Naive thymus-derived CD4-positive, alpha-beta T cell (primary cell): ENCODE data around the gene ETV6. TPM values are rescaled to one million over a fixed set of nuclear protein-coding genes. Genes with fewer than 3 reads are reported as not detected.

Experiments used
- ATAC-seq: fragments of 150-1000 bp; cut with Tn5 transposase; 2 replicates; pipeline ENCODE4 v1.10.0; 2021; ENCODE audit warnings: mild to moderate bottlenecking, moderate library complexity
- CTCF ChIA-PET: fragments of 350-600 bp; sonication (Branson Sonifier 250); formaldehyde crosslinking; loops from one replicate; lab custom pipeline; 2021; ENCODE audit warnings: antibody characterized with exemption; lab: Charles Lee
- POLR2A ChIA-PET: fragments of 350-600 bp; sonication (Branson Sonifier 250); formaldehyde crosslinking; loops from one replicate; lab custom pipeline; 2021; ENCODE audit warnings: antibody characterized with exemption, inconsistent platforms; lab: Charles Lee
- DNase-seq, 9 donors: peaks; one replicate each; pipeline versions ENCODE4 v3.0.0 to v3.0.0-alpha.2; 2020 to 2022; ENCODE audit warnings: mixed read lengths in 1 of 9
- H3K27ac ChIP-seq: one replicate; pipeline ENCODE4 v1.7.0; 2013; ENCODE audit warnings: mild to moderate bottlenecking, low read depth, low read length, moderate library complexity
- H3K27me3 ChIP-seq, 2 donors: one replicate each; pipeline ENCODE4 v1.7.0; 2013; ENCODE audit warnings: low read length in 2 of 2, mild to moderate bottlenecking in 2 of 2, moderate library complexity in 2 of 2; ENCODE audit not compliant: control insufficient read depth in 2 of 2, insufficient read depth in 2 of 2
- H3K36me3 ChIP-seq, 3 experiments: 1 replicate in 2 of 3; 2 replicates in 1 of 3; pipeline ENCODE4 v1.7.0; 2013; ENCODE audit warnings: low read length in 3 of 3, mild to moderate bottlenecking in 3 of 3, moderate library complexity in 1 of 3; ENCODE audit not compliant: insufficient read depth in 3 of 3, control insufficient read depth in 2 of 3
- H3K4me1 ChIP-seq, 2 donors: one replicate each; pipeline ENCODE4 v1.7.0; 2013; ENCODE audit warnings: low read length in 2 of 2, mild to moderate bottlenecking in 2 of 2, moderate library complexity in 1 of 2; ENCODE audit not compliant: control insufficient read depth in 2 of 2, insufficient read depth in 2 of 2
- H3K4me3 ChIP-seq: 2 replicates; pipeline ENCODE4 v1.7.0; 2013; ENCODE audit warnings: mild to moderate bottlenecking, low read length
- H3K9me3 ChIP-seq, 3 experiments: 1 replicate in 2 of 3; 2 replicates in 1 of 3; pipeline ENCODE4 v1.7.0; 2013; ENCODE audit warnings: low read length in 3 of 3; ENCODE audit not compliant: control insufficient read depth in 2 of 3
- H3K27ac Mint-ChIP-seq, 9 donors: one replicate each; pipeline ENCODE4 v1.8.0; 2020 to 2022; ENCODE audit warnings: mixed read lengths in 9 of 9, mild to moderate bottlenecking in 8 of 9, moderate library complexity in 5 of 9, inconsistent platforms in 2 of 9
- H3K27me3 Mint-ChIP-seq, 5 donors: one replicate each; pipeline ENCODE4 v1.8.0; 2021 to 2022; ENCODE audit warnings: mixed read lengths in 5 of 5, mild to moderate bottlenecking in 1 of 5
- H3K36me3 Mint-ChIP-seq, 5 donors: one replicate each; pipeline ENCODE4 v1.8.0; 2020 to 2022; ENCODE audit warnings: mixed read lengths in 5 of 5, mild to moderate bottlenecking in 3 of 5, inconsistent platforms in 1 of 5
- H3K4me1 Mint-ChIP-seq, 7 donors: one replicate each; pipeline ENCODE4 v1.8.0; 2020 to 2022; ENCODE audit warnings: mixed read lengths in 7 of 7, mild to moderate bottlenecking in 3 of 7, inconsistent platforms in 1 of 7
- H3K4me3 Mint-ChIP-seq, 10 donors: one replicate each; pipeline ENCODE4 v1.8.0; 2020 to 2022; ENCODE audit warnings: mild to moderate bottlenecking in 10 of 10, mixed read lengths in 10 of 10, moderate library complexity in 6 of 10, inconsistent platforms in 2 of 10
- H3K9me3 Mint-ChIP-seq, 11 donors: one replicate each; pipeline ENCODE4 v1.8.0; 2020 to 2022; ENCODE audit warnings: mixed read lengths in 11 of 11, mild to moderate bottlenecking in 4 of 11, inconsistent platforms in 1 of 11, moderate library complexity in 1 of 11
- intact Hi-C, 2 donors: fragments of 100-400 bp; cut with micrococcal nuclease; formaldehyde crosslinking; loops; one replicate each; pipeline ENCODE4 v1.15.1; 2023
- polyA plus RNA-seq, 2 donors: library from polyadenylated mRNA; unstranded; fragments of 300-500 nt; fragmentation: Illumina TruSeq; gene quantifications; one replicate each; pipeline ENCODE4 v1.2.3, GENCODE V29; 2021
- total RNA-seq, 6 experiments: library from RNA in 5 of 6; stranded (reverse) in 5 of 6; gene quantifications; 1 replicate in 5 of 6; 2 replicates in 1 of 6; pipeline ENCODE4 v1.2.3 and lab custom pipeline; 2021 to 2026

Gene ETV6
- total and polyA plus RNA-seq, 7 experiments from 2014 or later, result 2.2 to 70.3 (median 25.3) TPM

DNA sequence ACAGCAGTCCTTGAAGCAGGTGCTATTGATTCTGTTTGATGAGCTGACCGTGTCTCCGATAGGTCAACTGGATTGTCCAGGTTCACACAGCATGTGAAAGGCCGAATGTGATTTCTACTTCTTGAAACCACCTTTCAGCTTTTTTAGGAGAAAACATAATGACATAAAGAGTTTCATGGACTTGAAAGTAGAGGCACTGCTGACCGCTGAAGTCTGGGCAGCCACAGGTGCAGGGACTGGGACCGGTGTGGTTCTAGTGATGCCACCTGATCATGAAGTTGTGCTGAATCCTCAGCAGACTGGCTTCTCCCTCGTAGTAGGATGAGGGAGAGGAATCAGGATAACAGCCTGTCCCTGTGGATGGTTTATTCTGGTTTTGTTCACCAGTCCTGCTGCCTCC, 108.1 kb downstream of the ETV6 start:
- CTCF ChIA-PET, result no interaction called here
- no peaks in the 10 kb centered on the region for H3K9me3 ChIP-seq
- POLR2A ChIA-PET, result interaction anchor here (0.7 kb wide), 1 partner anchor 8 kb away, joined by 3 read pairs; no protein-coding TSS in a partner anchor
- peaks cover 0 to 12% of the 10 kb centered on the region in 2 donors for H3K4me1 ChIP-seq
- no peak for DNase-seq
- no peak overlapping the region for H3K27ac ChIP-seq
- H3K27me3 ChIP-seq, result no peaks in the 10 kb centered on the region
- no peak overlapping the region for H3K27ac Mint-ChIP-seq
- H3K36me3 ChIP-seq, result peaks cover 0 to 10% (median 3%) of the 10 kb centered on the region in 3 experiments
- no peaks in the 10 kb centered on the region for H3K27me3 Mint-ChIP-seq
- H3K4me1 Mint-ChIP-seq, result peaks cover 18 to 37% (median 25%) of the 10 kb centered on the region in 7 donors
- intact Hi-C loops, result no loop called here
- H3K4me3 Mint-ChIP-seq, result no peak overlapping the region
- no peaks in the 10 kb centered on the region for H3K9me3 Mint-ChIP-seq
- H3K4me3 ChIP-seq, result no peak overlapping the region
- no peak for ATAC-seq
- H3K36me3 Mint-ChIP-seq, result peaks cover 13 to 40% (median 31%) of the 10 kb centered on the region in 5 donors

DNA sequence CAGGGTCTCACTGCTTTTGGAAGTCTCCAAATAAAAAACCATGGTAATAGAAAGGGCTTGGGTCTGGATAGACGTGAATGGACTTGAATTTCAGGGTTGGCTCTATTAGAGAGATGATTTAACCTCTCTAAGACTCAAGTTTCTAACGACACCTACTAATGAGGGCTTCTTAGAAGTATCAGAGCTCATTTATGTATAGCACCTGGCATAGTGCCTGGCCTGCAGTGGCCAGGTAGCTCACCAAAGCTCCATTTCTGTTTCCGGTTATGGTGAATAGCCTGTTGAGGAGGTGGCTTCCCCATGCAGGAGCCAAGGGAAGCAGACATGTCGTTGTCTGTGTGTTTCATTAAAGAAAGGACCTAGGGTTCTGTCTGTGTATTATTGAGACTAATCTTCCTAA, 108.6 kb downstream of the ETV6 start:
- no peak for ATAC-seq
- Mint-ChIP-seq H3K27ac (peak overlapping the region in 6 of 9 donors; percentile 0 to 13 (median 3)), H3K36me3 (peaks cover 11 to 36% (median 26%) of the 10 kb centered on the region in 5 donors), H3K4me1 (peaks cover 15 to 43% (median 28%) of the 10 kb centered on the region in 7 donors), H3K9me3 (no peaks in the 10 kb centered on the region), H3K27me3 (no peaks in the 10 kb centered on the region), H3K4me3 (no peak overlapping the region)
- no peak for DNase-seq
- H3K4me3 ChIP-seq, result no peak overlapping the region
- H3K27me3 ChIP-seq, result no peaks in the 10 kb centered on the region
- ChIA-PET POLR2A (no interaction called here), CTCF (no interaction called here)
- no peaks in the 10 kb centered on the region for H3K9me3 ChIP-seq
- peaks cover 0 to 13% of the 10 kb centered on the region in 2 donors for H3K4me1 ChIP-seq
- intact Hi-C loops, result no loop called here
- peaks cover 0 to 10% (median 3%) of the 10 kb centered on the region in 3 experiments for H3K36me3 ChIP-seq
- H3K27ac ChIP-seq, result no peak overlapping the region

DNA sequence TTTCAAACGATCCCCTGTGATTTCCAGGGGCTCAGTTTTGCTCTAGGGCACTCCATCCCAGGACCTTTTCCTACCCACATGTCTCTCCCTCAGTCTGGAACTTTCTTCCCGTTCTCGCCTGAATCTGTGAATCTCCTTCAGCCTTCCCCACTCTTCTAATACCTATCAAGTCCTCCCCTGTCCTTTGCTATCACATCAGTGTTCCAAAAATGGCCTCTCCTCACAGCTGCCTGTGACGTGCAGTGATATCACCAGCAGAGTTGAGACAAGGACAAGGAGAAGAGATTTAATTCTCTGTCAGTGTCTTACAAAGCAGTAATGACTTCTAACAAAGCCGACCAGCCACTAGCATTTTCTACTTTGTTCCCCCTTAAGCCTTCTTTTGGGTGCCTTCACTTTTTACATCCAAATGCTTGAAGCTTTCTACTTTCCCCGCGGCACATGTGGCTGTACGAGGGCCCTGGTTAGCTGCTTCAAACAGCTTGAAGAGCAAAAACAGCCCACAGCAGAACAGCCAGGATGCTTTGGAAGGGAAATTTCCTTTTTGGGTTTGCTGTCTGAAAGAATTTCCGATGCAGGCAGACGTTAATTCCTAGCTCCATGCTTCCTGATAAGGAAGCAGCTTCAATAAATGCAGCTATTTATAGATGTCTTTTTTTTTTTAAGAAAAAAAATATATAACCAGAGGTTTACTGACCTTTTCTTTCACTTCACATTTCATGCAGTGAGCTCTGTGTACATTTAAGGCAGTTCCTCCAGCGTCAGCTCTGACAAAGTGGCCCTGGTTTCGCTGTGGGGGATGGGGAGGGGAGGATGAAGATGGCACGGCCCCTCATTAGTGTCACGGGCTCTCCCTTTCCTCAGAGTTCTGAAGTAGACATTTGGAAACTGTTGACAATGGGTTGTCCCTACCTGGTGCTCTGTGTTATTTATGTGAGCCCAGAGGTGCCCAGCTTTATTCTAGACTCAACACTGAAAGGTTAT, 109.3 kb downstream of the ETV6 start:
- H3K9me3 Mint-ChIP-seq, result no peaks in the 10 kb centered on the region

DNA sequence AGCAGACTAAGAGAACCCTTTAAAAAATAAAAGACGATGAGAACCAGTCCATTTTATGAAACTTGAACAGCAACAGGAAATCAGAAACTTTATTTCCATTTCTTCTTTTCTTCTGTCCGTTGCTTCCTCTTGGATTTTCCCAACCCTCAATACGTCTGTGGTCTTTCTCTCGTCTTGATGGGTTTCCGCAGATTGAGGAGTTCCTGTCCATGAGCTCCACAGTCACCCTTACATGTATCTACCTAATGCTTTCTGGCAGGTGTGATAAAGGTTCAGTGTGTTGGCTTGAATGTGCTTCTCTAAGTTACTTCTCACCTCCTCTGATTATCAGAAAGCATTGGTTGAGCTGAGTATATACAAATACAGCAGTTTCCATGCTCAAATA, 110.0 kb downstream of the ETV6 start:
- H3K9me3 ChIP-seq, result no peaks in the 10 kb centered on the region
- ChIA-PET POLR2A (interaction anchor here (1.0 kb wide), 1 partner anchor 13 kb away, joined by 4 read pairs; no protein-coding TSS in a partner anchor), CTCF (no interaction called here)
- no peak overlapping the region for H3K27ac ChIP-seq
- Mint-ChIP-seq H3K27ac (peak overlapping the region in 1 of 9 donors; percentile 40), H3K27me3 (no peaks in the 10 kb centered on the region), H3K4me1 (peaks cover 23 to 54% (median 37%) of the 10 kb centered on the region in 7 donors), H3K36me3 (peaks cover 4 to 33% (median 16%) of the 10 kb centered on the region in 5 donors), H3K9me3 (no peaks in the 10 kb centered on the region), H3K4me3 (no peak overlapping the region)
- DNase-seq (no peak), ATAC-seq (no peak)
- intact Hi-C loops, result no loop called here
- no peaks in the 10 kb centered on the region for H3K27me3 ChIP-seq
- peaks cover 0 to 3% (median 0%) of the 10 kb centered on the region in 3 experiments for H3K36me3 ChIP-seq
- no peak overlapping the region for H3K4me3 ChIP-seq
- H3K4me1 ChIP-seq, result peaks cover 0 to 13% of the 10 kb centered on the region in 2 donors

More for the DNA sequence above, 109.3 kb downstream of the ETV6 start:
- peaks cover 17 to 48% (median 32%) of the 10 kb centered on the region in 7 donors for H3K4me1 Mint-ChIP-seq
- Histone ChIP-seq H3K27me3 (no peaks in the 10 kb centered on the region), H3K4me1 (peaks cover 0 to 13% of the 10 kb centered on the region in 2 donors), H3K36me3 (peaks cover 0 to 3% (median 2%) of the 10 kb centered on the region in 3 experiments), H3K27ac (no peak overlapping the region), H3K4me3 (no peak overlapping the region), H3K9me3 (no peaks in the 10 kb centered on the region)
- ChIA-PET POLR2A (interaction anchor here (1.0 kb wide), 1 partner anchor 13 kb away, joined by 4 read pairs; no protein-coding TSS in a partner anchor), CTCF (no interaction called here)
- peak overlapping the region in 2 of 10 donors; percentile 1 to 40 for H3K4me3 Mint-ChIP-seq
- no peak for DNase-seq
- H3K36me3 Mint-ChIP-seq, result peaks cover 4 to 32% (median 22%) of the 10 kb centered on the region in 5 donors
- H3K27ac Mint-ChIP-seq, result peak overlapping the region in 8 of 9 donors; percentile 0 to 40 (median 7)
- intact Hi-C loops, result no loop called here
- ATAC-seq, result peak; percentile 65
- H3K27me3 Mint-ChIP-seq, result no peaks in the 10 kb centered on the region

DNA sequence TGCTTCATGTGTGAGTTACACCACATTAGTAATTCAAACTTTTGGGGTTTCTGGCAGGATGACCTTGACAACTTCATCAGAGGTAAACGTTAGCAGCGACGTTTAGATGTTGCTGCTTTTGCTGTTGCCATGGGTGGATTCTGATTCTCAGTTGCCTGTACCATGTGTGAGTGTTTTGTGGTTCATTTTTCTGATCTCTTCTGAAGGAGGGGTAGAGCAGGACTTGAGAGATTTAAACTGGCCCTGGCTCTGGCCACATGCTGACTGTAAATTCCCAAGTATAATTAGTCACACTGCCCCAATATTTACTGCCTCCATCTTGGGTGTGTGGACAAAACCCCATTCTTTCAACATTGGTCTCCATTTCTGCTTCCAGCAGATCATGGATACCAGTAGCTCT, 110.4 kb downstream of the ETV6 start:
- H3K36me3 ChIP-seq, result peaks cover 0 to 3% (median 0%) of the 10 kb centered on the region in 3 experiments
- peaks cover 4 to 31% (median 11%) of the 10 kb centered on the region in 5 donors for H3K36me3 Mint-ChIP-seq
- H3K4me3 ChIP-seq, result no peak overlapping the region
- H3K9me3 ChIP-seq, result no peaks in the 10 kb centered on the region
- no peaks in the 10 kb centered on the region for H3K9me3 Mint-ChIP-seq
- ChIA-PET POLR2A (interaction anchor here (1.0 kb wide), 1 partner anchor 12 kb away, joined by 4 read pairs; no protein-coding TSS in a partner anchor), CTCF (interaction anchor here (0.7 kb wide), 1 partner anchor 1436 kb away, joined by 3 read pairs; no protein-coding TSS in a partner anchor)
- ATAC-seq (no peak), DNase-seq (no peak)
- peak overlapping the region in 3 of 9 donors; percentile 17 to 48 (median 44) for H3K27ac Mint-ChIP-seq
- peaks cover 0 to 13% of the 10 kb centered on the region in 2 donors for H3K4me1 ChIP-seq
- peaks cover 26 to 59% (median 41%) of the 10 kb centered on the region in 7 donors for H3K4me1 Mint-ChIP-seq
- H3K27ac ChIP-seq, result no peak overlapping the region
- no peak overlapping the region for H3K4me3 Mint-ChIP-seq
- H3K27me3 ChIP-seq, result no peaks in the 10 kb centered on the region
- H3K27me3 Mint-ChIP-seq, result no peaks in the 10 kb centered on the region
- intact Hi-C loops, result no loop called here

DNA sequence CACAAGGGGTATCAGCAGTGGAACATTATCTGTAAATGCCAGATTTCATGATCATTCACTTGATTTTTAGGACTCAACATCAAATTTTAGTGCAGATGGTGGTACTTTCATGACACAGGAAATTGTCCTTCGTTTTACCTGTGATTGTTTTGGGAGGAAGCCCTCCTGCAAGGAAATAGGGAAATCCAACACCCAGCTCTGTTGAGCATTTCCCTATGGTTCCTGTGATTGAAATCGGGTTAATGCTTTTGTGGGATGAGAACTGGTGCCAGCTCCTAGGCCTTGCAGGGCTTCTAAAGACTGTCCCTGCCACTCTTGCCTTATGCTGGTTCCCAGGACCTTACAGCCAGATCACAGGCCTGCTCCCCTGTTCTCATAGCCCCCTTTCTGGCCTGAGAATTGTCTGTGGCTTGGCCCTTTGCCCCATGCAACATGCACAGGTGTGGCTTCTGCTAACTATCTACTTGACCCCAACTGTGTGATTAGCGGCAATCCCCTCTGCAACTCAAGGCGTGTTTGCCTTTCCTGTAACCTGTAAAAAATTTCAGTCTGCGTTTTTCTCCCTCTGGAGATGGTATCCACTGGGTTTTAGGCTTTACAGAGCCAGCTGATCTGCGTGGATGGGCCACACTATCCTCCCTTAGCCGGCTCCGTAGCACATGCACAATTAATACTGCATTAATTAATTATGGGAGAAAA, 112.5 kb downstream of the ETV6 start:
- POLR2A ChIA-PET, result no interaction called here
- H3K4me3 Mint-ChIP-seq, result no peak overlapping the region

More for the DNA sequence above, 112.5 kb downstream of the ETV6 start:
- no peaks in the 10 kb centered on the region for H3K9me3 Mint-ChIP-seq
- no peaks in the 10 kb centered on the region for H3K27me3 Mint-ChIP-seq
- H3K36me3 Mint-ChIP-seq, result peaks cover 0 to 31% (median 4%) of the 10 kb centered on the region in 5 donors
- ATAC-seq (no peak), DNase-seq (no peak)
- H3K27ac ChIP-seq, result no peak overlapping the region
- H3K36me3 ChIP-seq, result peaks cover 0 to 3% (median 0%) of the 10 kb centered on the region in 3 experiments
- peaks cover 44 to 76% (median 62%) of the 10 kb centered on the region in 7 donors for H3K4me1 Mint-ChIP-seq
- peak overlapping the region in 6 of 9 donors; percentile 19 to 75 (median 40) for H3K27ac Mint-ChIP-seq
- H3K4me3 ChIP-seq, result no peak overlapping the region
- H3K27me3 ChIP-seq, result no peaks in the 10 kb centered on the region
- CTCF ChIA-PET, result no interaction called here
- no peaks in the 10 kb centered on the region for H3K9me3 ChIP-seq
- intact Hi-C loops, result no loop called here
- H3K4me1 ChIP-seq, result peaks cover 16 to 32% of the 10 kb centered on the region in 2 donors
